UCSD-AML1 (cell line): ENCODE data around the gene MCU.

Source experiments
- DNase-seq: peaks from one replicate; lab custom pipeline; 2025; ENCODE audit not compliant: unreplicated experiment; lab: John Stamatoyannopoulos, UW

The MCU gene

DNA sequence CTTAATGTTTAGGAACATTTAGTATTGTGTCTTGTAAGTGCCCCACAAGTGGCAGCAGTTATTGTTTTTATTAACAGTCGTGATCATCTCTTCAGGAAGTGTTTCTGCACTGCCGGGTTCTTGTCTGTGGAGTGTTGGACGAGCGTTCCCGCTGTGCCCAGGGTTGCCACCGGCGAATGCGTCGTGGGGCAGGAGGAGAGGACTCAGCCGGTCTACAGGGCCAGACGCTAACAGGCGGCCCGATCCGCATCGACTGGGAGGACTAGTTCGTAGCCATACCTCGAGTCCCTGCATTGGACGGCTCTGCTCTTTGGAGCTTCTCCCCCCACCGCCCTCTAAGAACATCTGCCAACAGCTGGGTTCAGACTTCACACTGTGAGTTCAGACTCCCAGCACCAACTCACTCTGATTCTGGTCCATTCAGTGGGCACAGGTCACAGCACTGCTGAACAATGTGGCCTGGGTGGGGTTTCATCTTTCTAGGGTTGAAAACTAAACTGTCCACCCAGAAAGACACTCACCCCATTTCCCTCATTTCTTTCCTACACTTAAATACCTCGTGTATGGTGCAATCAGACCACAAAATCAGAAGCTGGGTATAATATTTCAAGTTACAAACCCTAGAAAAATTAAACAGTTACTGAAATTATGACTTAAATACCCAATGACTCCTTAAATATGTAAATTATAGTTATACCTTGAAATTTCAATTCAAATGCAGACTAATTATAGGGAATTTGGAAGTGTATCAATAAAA lies 240.5 kb downstream of the MCU start:
- DNase-seq, result no peak

DNA sequence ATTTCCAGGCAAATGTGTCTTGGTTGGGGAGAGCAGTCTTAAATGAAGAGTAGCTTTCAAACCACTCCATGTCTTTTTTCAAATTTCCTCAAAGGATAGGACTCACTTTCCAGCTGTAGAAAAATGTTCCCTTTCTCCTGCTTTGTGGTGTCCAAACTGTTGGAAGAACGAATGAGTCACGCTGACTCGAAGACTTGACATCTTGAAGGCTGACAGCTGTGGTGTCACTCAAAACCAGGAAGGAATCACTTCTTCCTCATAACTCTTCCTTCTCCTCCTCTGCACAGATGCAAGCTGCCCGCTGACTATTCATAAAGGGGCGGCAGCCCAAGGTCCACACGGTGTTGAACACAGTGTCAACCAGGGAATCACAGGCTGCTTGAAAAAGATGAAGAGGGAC lies 243.4 kb downstream of the MCU start:
- DNase-seq, result no peak
